Esophagus squamous epithelium (tissue), 4 donors: ENCODE results near the gene ANKRD31.

Experiments
- POLR2A ChIP-seq, 4 donors: fragments of 450-650 bp; IDR thresholded peaks; one replicate each; pipeline ENCODE4 v1.6.1; 2017; ENCODE audit warnings: antibody characterized with exemption in 4 of 4, mild to moderate bottlenecking in 4 of 4, moderate library complexity in 3 of 4
- TF ChIP-seq, protein P1 (sequence below), 6 experiments: fragments of 450-650 bp in 4 of 6; fragments of 200-600 bp in 2 of 6; sonication (generic) in 2 of 6; IDR thresholded peaks; one replicate each; pipeline ENCODE4 v1.5.1; 2016 to 2019; ENCODE audit warnings: antibody characterized with exemption in 6 of 6, mild to moderate bottlenecking in 4 of 6, moderate library complexity in 4 of 6

DNA sequence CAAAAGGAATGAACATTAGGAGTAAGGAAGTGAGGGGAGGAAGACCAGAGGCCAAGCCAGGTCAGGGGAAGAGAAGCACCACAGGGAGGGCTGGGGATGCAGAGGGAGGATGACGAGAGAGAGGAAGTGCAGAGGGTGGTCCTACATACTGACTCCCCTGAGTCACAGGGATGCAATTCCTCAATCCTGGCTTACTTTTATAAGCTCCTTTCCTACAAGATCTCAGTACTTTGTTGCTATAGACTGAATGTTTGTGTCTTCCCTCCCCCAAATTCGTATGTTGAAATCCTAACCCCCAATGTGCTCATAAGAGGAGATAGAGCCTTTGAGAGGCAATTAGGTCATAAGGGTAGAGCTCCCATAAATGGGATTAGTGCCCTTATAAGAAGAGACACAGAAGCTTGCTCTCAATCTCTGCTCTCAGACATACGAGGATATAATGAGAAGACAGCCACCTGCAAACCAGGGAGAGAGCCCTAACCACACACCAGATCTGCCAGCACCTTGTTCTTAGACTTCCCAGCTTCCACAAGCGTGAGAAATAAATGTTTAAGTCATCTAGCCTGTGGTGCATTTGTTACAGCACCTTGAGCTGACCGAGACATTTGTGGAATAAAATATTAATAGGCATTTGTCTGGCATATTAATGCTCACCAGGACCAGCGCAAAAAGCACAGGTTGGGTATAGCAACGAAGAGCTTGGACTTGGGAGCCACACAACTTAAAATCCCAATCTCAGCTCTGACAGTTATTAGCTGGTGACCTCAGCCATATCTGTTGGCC is 217.7 kb downstream of the ANKRD31 start:
- TF ChIP-seq, protein P1, sequence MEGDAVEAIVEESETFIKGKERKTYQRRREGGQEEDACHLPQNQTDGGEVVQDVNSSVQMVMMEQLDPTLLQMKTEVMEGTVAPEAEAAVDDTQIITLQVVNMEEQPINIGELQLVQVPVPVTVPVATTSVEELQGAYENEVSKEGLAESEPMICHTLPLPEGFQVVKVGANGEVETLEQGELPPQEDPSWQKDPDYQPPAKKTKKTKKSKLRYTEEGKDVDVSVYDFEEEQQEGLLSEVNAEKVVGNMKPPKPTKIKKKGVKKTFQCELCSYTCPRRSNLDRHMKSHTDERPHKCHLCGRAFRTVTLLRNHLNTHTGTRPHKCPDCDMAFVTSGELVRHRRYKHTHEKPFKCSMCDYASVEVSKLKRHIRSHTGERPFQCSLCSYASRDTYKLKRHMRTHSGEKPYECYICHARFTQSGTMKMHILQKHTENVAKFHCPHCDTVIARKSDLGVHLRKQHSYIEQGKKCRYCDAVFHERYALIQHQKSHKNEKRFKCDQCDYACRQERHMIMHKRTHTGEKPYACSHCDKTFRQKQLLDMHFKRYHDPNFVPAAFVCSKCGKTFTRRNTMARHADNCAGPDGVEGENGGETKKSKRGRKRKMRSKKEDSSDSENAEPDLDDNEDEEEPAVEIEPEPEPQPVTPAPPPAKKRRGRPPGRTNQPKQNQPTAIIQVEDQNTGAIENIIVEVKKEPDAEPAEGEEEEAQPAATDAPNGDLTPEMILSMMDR (IDR thresholded peaks at IDR 0.05) = no peak
- TF ChIP-seq POLR2A (IDR thresholded peaks at IDR 0.05) = no peak
